GM23338 (cell line): ENCODE data around the gene VAV3. TPM values are rescaled to one million over a fixed set of nuclear protein-coding genes. Genes with fewer than 3 reads are reported as not detected.

Source experiments
- ATAC-seq: fragments of 200-7000 bp; cut with Tn5 transposase; 3 replicates; pipeline ENCODE4 v1.9.1; 2020
- DNase-seq: peaks from one replicate; pipeline ENCODE4 v3.0.0-alpha.2; 2015; ENCODE audit warnings: low spot score
- H2AFZ ChIP-seq: fragments of 200-600 bp; sonication (generic); 2 replicates; pipeline ENCODE4 v1.8.0; 2016; ENCODE audit warnings: antibody characterized with exemption, mild to moderate bottlenecking, moderate library complexity
- H3F3A ChIP-seq: fragments of 200-600 bp; sonication (generic); replicated peaks from 2 replicates; pipeline ENCODE4 v1.8.0; 2017; ENCODE audit warnings: antibody characterized with exemption, mixed run types, low read depth
- H3K27ac ChIP-seq: fragments of 200-600 bp; sonication (generic); 2 replicates; pipeline ENCODE4 v1.6.1; 2016; ENCODE audit warnings: low read depth
- H3K27me3 ChIP-seq: fragments of 200-600 bp; sonication (generic); 2 replicates; pipeline ENCODE4 v1.8.0; 2016; ENCODE audit warnings: mild to moderate bottlenecking, mixed run types, moderate library complexity; ENCODE audit not compliant: insufficient read depth
- H3K36me3 ChIP-seq: fragments of 200-600 bp; sonication (generic); 2 replicates; pipeline ENCODE4 v1.8.0; 2016; ENCODE audit warnings: mild to moderate bottlenecking; ENCODE audit not compliant: insufficient read depth
- H3K4me1 ChIP-seq: fragments of 200-600 bp; sonication (generic); 2 replicates; pipeline ENCODE4 v1.8.0; 2016; ENCODE audit warnings: mild to moderate bottlenecking, moderate library complexity; ENCODE audit not compliant: insufficient read depth
- H3K4me2 ChIP-seq: fragments of 200-600 bp; sonication (generic); 2 replicates; pipeline ENCODE4 v1.7.1; 2017; ENCODE audit warnings: mixed run types
- H3K4me3 ChIP-seq: fragments of 200-600 bp; sonication (generic); 2 replicates; pipeline ENCODE4 v1.6.1; 2016; ENCODE audit warnings: mixed run types
- H3K79me2 ChIP-seq: fragments of 200-600 bp; sonication (generic); replicated peaks from 2 replicates; pipeline ENCODE4 v1.8.0; 2017; ENCODE audit warnings: mild to moderate bottlenecking; ENCODE audit not compliant: insufficient read depth
- H3K9me2 ChIP-seq: fragments of 200-600 bp; sonication (generic); 2 replicates; pipeline ENCODE4 v1.8.0; 2017; ENCODE audit not compliant: insufficient read depth
- H4K20me1 ChIP-seq: fragments of 200-600 bp; sonication (generic); replicated peaks from 2 replicates; pipeline ENCODE4 v1.8.0; 2017; ENCODE audit warnings: mild to moderate bottlenecking; ENCODE audit not compliant: insufficient read depth
- H3K27ac Mint-ChIP-seq: 2 replicates; pipeline ENCODE4 v1.8.0; 2020; ENCODE audit warnings: inconsistent platforms, mild to moderate bottlenecking, moderate library complexity, mixed read lengths
- H3K27me3 Mint-ChIP-seq: 3 replicates; pipeline ENCODE4 v1.8.0; 2022; ENCODE audit warnings: low read depth, mild to moderate bottlenecking, moderate library complexity, mixed read lengths, inconsistent platforms; ENCODE audit not compliant: insufficient read depth, poor library complexity
- H3K36me3 Mint-ChIP-seq: 3 replicates; pipeline ENCODE4 v1.8.0; 2021; ENCODE audit warnings: low read depth, mild to moderate bottlenecking, inconsistent platforms, moderate library complexity, mixed read lengths
- H3K4me1 Mint-ChIP-seq: 3 replicates; pipeline ENCODE4 v1.8.0; 2020; ENCODE audit warnings: mild to moderate bottlenecking, inconsistent platforms, mixed read lengths
- H3K4me3 Mint-ChIP-seq: 3 replicates; pipeline ENCODE4 v1.8.0; 2021; ENCODE audit warnings: moderate library complexity, mild to moderate bottlenecking, inconsistent platforms, mixed read lengths
- H3K9me3 Mint-ChIP-seq: 3 replicates; pipeline ENCODE4 v1.8.0; 2020; ENCODE audit warnings: moderate library complexity, mild to moderate bottlenecking, inconsistent platforms, mixed read lengths
- CREB1 ChIP-seq: fragments of 250-450 bp; sonication (Bioruptor Pico); IDR thresholded peaks from 2 replicates; pipeline ENCODE4 v1.5.0; 2020; ENCODE audit warnings: low read depth, mild to moderate bottlenecking, moderate library complexity
- CTCF ChIP-seq, 2 experiments: fragments of 200-600 bp in 1 of 2; sonication (generic) in 1 of 2; conservative IDR thresholded peaks; 2 replicates each; pipeline versions ENCODE4 v1.5.1 to v1.6.1; 2016 to 2017; ENCODE audit warnings: antibody characterized with exemption in 2 of 2, low read depth in 2 of 2, mild to moderate bottlenecking in 2 of 2, moderate library complexity in 1 of 2
- ETS1 ChIP-seq: IDR thresholded peaks from 2 replicates; pipeline ENCODE4 v1.6.1; 2016; ENCODE audit warnings: antibody characterized with exemption
- EZH2 ChIP-seq: fragments of 200-600 bp; sonication (generic); IDR thresholded peaks from one replicate; pipeline ENCODE4 v1.8.0; 2017; ENCODE audit warnings: antibody characterized with exemption, mild to moderate bottlenecking, low read depth; ENCODE audit not compliant: unreplicated experiment
- EZH2phosphoT487 ChIP-seq: fragments of 200-600 bp; sonication (generic); IDR thresholded peaks from one replicate; pipeline ENCODE4 v1.8.1; 2018; ENCODE audit warnings: antibody characterized with exemption; ENCODE audit not compliant: unreplicated experiment
- JUNB ChIP-seq: IDR thresholded peaks from one replicate; pipeline ENCODE4 v1.6.1; 2016; ENCODE audit warnings: antibody characterized with exemption; ENCODE audit not compliant: unreplicated experiment
- POLR2AphosphoS5 ChIP-seq: IDR thresholded peaks from 2 replicates; pipeline ENCODE4 v1.6.1; 2016; ENCODE audit warnings: antibody characterized with exemption, low read depth
- REST ChIP-seq: IDR thresholded peaks from one replicate; pipeline ENCODE4 v1.6.1; 2018; ENCODE audit warnings: antibody characterized with exemption; ENCODE audit not compliant: unreplicated experiment
- STAT1 ChIP-seq: IDR thresholded peaks from one replicate; pipeline ENCODE4 v1.6.1; 2016; ENCODE audit warnings: antibody characterized with exemption; ENCODE audit not compliant: unreplicated experiment
- polyA plus RNA-seq: library from polyadenylated mRNA; unstranded; fragments of >200 nt; fragmentation: Nextera tagmentation; extraction: Ambion mirVana; gene quantifications from 2 replicates; pipeline ENCODE4 v1.2.1, GENCODE V29; 2016
- total RNA-seq: library from RNA; depleted of rRNA; stranded (reverse); fragments of >200 nt; shearing (Covaris generic); gene quantifications from 2 replicates; pipeline ENCODE4 v1.2.3, GENCODE V29; 2014

VAV3 gene
- total and polyA plus RNA-seq, 2 experiments from 2014 or later = 3.0 to 11.3 TPM

GRCh38 chr1:107838056-107838455, 126.9 kb downstream of the VAV3 start (continued):
- no peak for TF ChIP-seq REST
- TF ChIP-seq EZH2phosphoT487 = no peak
- no peak for TF ChIP-seq POLR2AphosphoS5
- no peak for TF ChIP-seq CTCF (conservative IDR thresholded peaks at IDR 0.05; ENCODE audit: low read depth in 2 of 2)
- no peak for TF ChIP-seq EZH2
- TF ChIP-seq ETS1 = no peak
- no peak for TF ChIP-seq JUNB
- no peak for TF ChIP-seq STAT1
- TF ChIP-seq CREB1 = no peak

GRCh38 chr1:107835151-107835670, 129.8 kb downstream of the VAV3 start:
- peaks cover 3% of the 10 kb centered on the region; the same call in 1 of the 3 replicates for H3K9me3 Mint-ChIP-seq
- DNase-seq (no peak), ATAC-seq (no peak)
- no peaks in the 10 kb centered on the region for H3K27me3 Mint-ChIP-seq
- no peak overlapping the region for H3K27ac ChIP-seq
- TF ChIP-seq POLR2AphosphoS5 = no peak
- no peaks in the 10 kb centered on the region for H3K36me3 Mint-ChIP-seq
- no peak overlapping the region for H3K4me3 ChIP-seq
- H2AFZ ChIP-seq = no peak overlapping the region
- no peaks in the 10 kb centered on the region for H3K79me2 ChIP-seq
- no peaks in the 10 kb centered on the region for H3K9me2 ChIP-seq
- no peak overlapping the region for H3K4me2 ChIP-seq
- no peaks in the 10 kb centered on the region for H3K4me1 ChIP-seq
- H3K4me3 Mint-ChIP-seq = no peak overlapping the region
- no peaks in the 10 kb centered on the region; the same call in 1 of the 2 replicates for H3K36me3 ChIP-seq
- no peaks in the 10 kb centered on the region for H3K27me3 ChIP-seq
- H3F3A ChIP-seq = no peaks in the 10 kb centered on the region
- no peak overlapping the region; the same call in 1 of the 2 replicates for H3K27ac Mint-ChIP-seq
- no peaks in the 10 kb centered on the region for H4K20me1 ChIP-seq
- H3K4me1 Mint-ChIP-seq = peaks cover 13% of the 10 kb centered on the region
